SK-N-SH (cell line): ENCODE data around the gene RPRD2. TPM values are rescaled to one million over a fixed set of nuclear protein-coding genes. Genes with fewer than 3 reads are reported as not detected.

Experiments used
- CTCF ChIA-PET: fragments of 300-600, 350-600 bp; formaldehyde crosslinking; extraction: SDS; loops from one replicate; lab custom pipeline; 2021; lab: Yijun Ruan, JAX
- POLR2A ChIA-PET: fragments of 350-600 bp; sonication (Branson Sonifier 250); formaldehyde crosslinking; extraction: SDS; loops from one replicate; lab custom pipeline; 2020; ENCODE audit warnings: antibody characterized with exemption, inconsistent platforms; lab: Yijun Ruan, JAX
- DNase-seq: peaks from one replicate; pipeline ENCODE4 v3.0.0; 2012
- H2AFZ ChIP-seq: fragments of 200-600 bp; sonication (generic); 2 replicates; pipeline ENCODE4 v1.8.1; 2016; ENCODE audit warnings: antibody characterized with exemption, mild to moderate bottlenecking, low read depth
- H3F3A ChIP-seq: fragments of 200-600 bp; sonication (generic); replicated peaks from 2 replicates; pipeline ENCODE3; 2016; ENCODE audit warnings: antibody characterized with exemption, mild to moderate bottlenecking; ENCODE audit not compliant: insufficient read depth
- H3K27ac ChIP-seq, 2 experiments: fragments of 200-500 bp in 1 of 2; fragments of 200-600 bp in 1 of 2; sonication (Bioruptor generic) in 1 of 2; sonication (generic), shearing (Covaris generic) in 1 of 2; 2 replicates each; pipeline versions ENCODE4 v1.5.1 to v1.6.1; 2014 to 2016; ENCODE audit warnings: low read depth in 2 of 2, inconsistent platforms in 1 of 2, low read length in 1 of 2, mild to moderate bottlenecking in 1 of 2, mixed read lengths in 1 of 2
- H3K27me3 ChIP-seq: fragments of 200-600 bp; sonication (generic), shearing (Covaris generic); 2 replicates; pipeline ENCODE4 v1.6.1; 2016; ENCODE audit warnings: mixed run types; ENCODE audit not compliant: insufficient read depth
- H3K36me3 ChIP-seq, 2 experiments: fragments of 200-500 bp in 1 of 2; fragments of 200-600 bp in 1 of 2; sonication (Bioruptor generic) in 1 of 2; sonication (generic) in 1 of 2; replicated peaks in 1 of 2; 2 replicates each; pipeline versions ENCODE3 to v1.5.1; 2014 to 2016; ENCODE audit warnings: low read length in 1 of 2, mild to moderate bottlenecking in 1 of 2; ENCODE audit not compliant: insufficient read depth in 2 of 2, control insufficient read depth in 1 of 2
- H3K4me1 ChIP-seq, 2 experiments: fragments of 200-500 bp in 1 of 2; fragments of 200-600 bp in 1 of 2; sonication (Bioruptor generic) in 1 of 2; sonication (generic), shearing (Covaris generic) in 1 of 2; 2 replicates each; pipeline versions ENCODE4 v1.5.1 to v1.6.1; 2014 to 2016; ENCODE audit warnings: low read depth in 1 of 2, low read length in 1 of 2, mixed run types in 1 of 2; ENCODE audit not compliant: insufficient read depth in 2 of 2, control insufficient read depth in 1 of 2
- H3K4me2 ChIP-seq: fragments of 200-600 bp; sonication (generic), shearing (Covaris generic); 2 replicates; pipeline ENCODE4 v1.6.1; 2017; ENCODE audit warnings: mixed run types
- H3K4me3 ChIP-seq, 2 experiments: fragments of 200-500 bp in 1 of 2; fragments of 200-600 bp in 1 of 2; sonication (Bioruptor generic) in 1 of 2; sonication (generic), shearing (Covaris generic) in 1 of 2; 2 replicates each; pipeline versions ENCODE4 v1.5.1 to v1.8.1; 2014 to 2016; ENCODE audit warnings: low read depth in 2 of 2, inconsistent platforms in 1 of 2, low read length in 1 of 2, mild to moderate bottlenecking in 1 of 2, mixed read lengths in 1 of 2, moderate library complexity in 1 of 2
- H3K79me2 ChIP-seq: fragments of 200-600 bp; sonication (generic); 2 replicates; pipeline ENCODE4 v1.8.1; 2017; ENCODE audit warnings: mild to moderate bottlenecking; ENCODE audit not compliant: insufficient read depth
- H3K9ac ChIP-seq: fragments of 200-600 bp; sonication (generic); 2 replicates; pipeline ENCODE4 v1.6.1; 2017; ENCODE audit warnings: mixed run types
- H3K9me2 ChIP-seq: fragments of 200-600 bp; sonication (generic); 2 replicates; pipeline ENCODE4 v1.6.1; 2017; ENCODE audit warnings: mixed run types
- H3K9me3 ChIP-seq: fragments of 200-600 bp; sonication (generic); 2 replicates; pipeline ENCODE4 v1.6.1; 2017; ENCODE audit warnings: mixed run types, mild to moderate bottlenecking, moderate library complexity
- H4K20me1 ChIP-seq: fragments of 200-600 bp; sonication (generic); 2 replicates; pipeline ENCODE4 v1.6.1; 2017; ENCODE audit warnings: mild to moderate bottlenecking, mixed run types; ENCODE audit not compliant: insufficient read depth
- CHD2 ChIP-seq: fragments of 150-350 bp; IDR thresholded peaks from 2 replicates; pipeline ENCODE4 v1.6.1; 2018; ENCODE audit warnings: low read length; ENCODE audit not compliant: partially characterized antibody
- EP300 ChIP-seq, 2 experiments: IDR thresholded peaks; 2 replicates each; pipeline versions ENCODE4 v1.4.0 to v1.6.1; 2012; ENCODE audit warnings: borderline replicate concordance in 1 of 2, low read depth in 1 of 2, low read length in 1 of 2
- EZH2phosphoT487 ChIP-seq: fragments of 200-600 bp; sonication (generic); IDR thresholded peaks from 2 replicates; pipeline ENCODE4 v1.6.1; 2017; ENCODE audit warnings: low read depth, mixed run types, mild to moderate bottlenecking, antibody characterized with exemption, moderate library complexity, borderline replicate concordance
- JUND ChIP-seq: IDR thresholded peaks from 2 replicates; pipeline ENCODE4 v1.4.0; 2012
- MXI1 ChIP-seq: IDR thresholded peaks from 2 replicates; pipeline ENCODE4 v1.6.1; 2012; ENCODE audit warnings: mild to moderate bottlenecking, low read depth, low read length, improper control_type of control experiment
- POLR2AphosphoS5 ChIP-seq: IDR thresholded peaks from 2 replicates; pipeline ENCODE4 v1.6.1; 2012; ENCODE audit warnings: low read depth, low read length
- RCOR1 ChIP-seq: fragments of 150-350 bp; IDR thresholded peaks from 2 replicates; pipeline ENCODE4 v1.6.1; 2017; ENCODE audit warnings: antibody characterized with exemption, low read length
- RXRA ChIP-seq: IDR thresholded peaks from 2 replicates; pipeline ENCODE4 v1.4.0; 2012; ENCODE audit warnings: low read depth, mild to moderate bottlenecking, borderline replicate concordance
- SMC3 ChIP-seq: IDR thresholded peaks from 2 replicates; pipeline ENCODE4 v1.6.1; 2012; ENCODE audit warnings: low read depth, low read length, improper control_type of control experiment
- TEAD4 ChIP-seq: IDR thresholded peaks from 2 replicates; pipeline ENCODE4 v1.4.0; 2012; ENCODE audit warnings: mild to moderate bottlenecking, borderline replicate concordance; ENCODE audit not compliant: insufficient read depth
- USF1 ChIP-seq: IDR thresholded peaks from 2 replicates; pipeline ENCODE4 v1.4.0; 2012; ENCODE audit warnings: low read depth, borderline replicate concordance
- WGBS: methylation state at CpG from one replicate; pipeline ENCODE4 v1.1.6; 2017; ENCODE audit warnings: low lambda C conversion rate; 5-methylcytosine and 5-hydroxymethylcytosine counted together
- polyA plus RNA-seq, 3 experiments: library from polyadenylated mRNA; depleted of rRNA; stranded (reverse); fragments of >200 nt; gene quantifications; 2 replicates each; pipeline ENCODE4 v1.2.3, GENCODE V29; 2012
- TF ChIP-seq, protein P1 (sequence below): fragments of 200-600 bp; sonication (generic); IDR thresholded peaks from 2 replicates; pipeline ENCODE4 v1.6.1; 2017; ENCODE audit warnings: antibody characterized with exemption, mild to moderate bottlenecking, moderate library complexity
- TF ChIP-seq, protein P2 (sequence below): IDR thresholded peaks from 2 replicates; pipeline ENCODE4 v1.6.1; 2012; ENCODE audit warnings: mild to moderate bottlenecking, low read depth, low read length, moderate library complexity
- TF ChIP-seq, protein P3 (sequence below): IDR thresholded peaks from 2 replicates; pipeline ENCODE4 v1.4.0; 2012; ENCODE audit warnings: low read depth

Gene RPRD2
- polyA plus RNA-seq, 1 of the 3 experiments (the other 2 are of a cell fraction): 9.2 TPM

GRCh38 chr1:150372580-150372979 lies 8.6 kb downstream of the RPRD2 start:
- CTCF ChIA-PET: no interaction called here

DNA sequence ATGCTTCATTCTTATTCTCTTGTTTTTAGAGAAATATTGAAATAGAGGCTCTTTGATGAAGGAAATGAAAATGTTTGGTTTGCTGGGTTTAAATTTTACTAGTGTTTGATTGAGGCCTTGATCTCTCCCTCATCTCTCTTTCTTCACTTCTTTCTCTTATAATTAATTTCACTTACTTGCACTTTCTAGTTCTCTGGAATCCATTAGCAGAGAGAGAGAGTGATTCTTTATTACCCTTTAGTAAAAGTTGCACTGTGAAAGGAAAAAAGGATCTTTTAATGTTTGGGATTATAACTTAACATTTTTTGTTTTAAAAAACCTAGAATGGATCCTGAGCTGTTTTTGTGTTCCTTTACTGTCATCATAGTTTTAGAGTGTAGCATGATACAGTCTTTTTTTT lies 12.2 kb downstream of the RPRD2 start:
- Histone ChIP-seq H3K9ac (no peak overlapping the region), H3F3A (no peaks in the 10 kb centered on the region), H3K27me3 (no peaks in the 10 kb centered on the region), H3K4me2 (0 out of 2 replicates have a peak overlapping the region, but pooled peaks have one; percentile 6), H3K79me2 (peaks cover 98% of the 10 kb centered on the region), H2AFZ (no peak overlapping the region), H3K4me1 (peaks cover 0 to 14% of the 10 kb centered on the region in 2 experiments), H3K36me3 (no peaks in the 10 kb centered on the region), H3K9me2 (no peaks in the 10 kb centered on the region), H3K27ac (peak overlapping the region; percentile 12 to 29; a peak in 2 of 4 replicates), H3K4me3 (no peak overlapping the region), H4K20me1 (peaks cover 33% of the 10 kb centered on the region; the same call in 1 of the 2 replicates), H3K9me3 (no peaks in the 10 kb centered on the region)
- TF ChIP-seq EZH2phosphoT487: no peak
- TF ChIP-seq POLR2AphosphoS5: no peak
- TF ChIP-seq, protein P1, sequence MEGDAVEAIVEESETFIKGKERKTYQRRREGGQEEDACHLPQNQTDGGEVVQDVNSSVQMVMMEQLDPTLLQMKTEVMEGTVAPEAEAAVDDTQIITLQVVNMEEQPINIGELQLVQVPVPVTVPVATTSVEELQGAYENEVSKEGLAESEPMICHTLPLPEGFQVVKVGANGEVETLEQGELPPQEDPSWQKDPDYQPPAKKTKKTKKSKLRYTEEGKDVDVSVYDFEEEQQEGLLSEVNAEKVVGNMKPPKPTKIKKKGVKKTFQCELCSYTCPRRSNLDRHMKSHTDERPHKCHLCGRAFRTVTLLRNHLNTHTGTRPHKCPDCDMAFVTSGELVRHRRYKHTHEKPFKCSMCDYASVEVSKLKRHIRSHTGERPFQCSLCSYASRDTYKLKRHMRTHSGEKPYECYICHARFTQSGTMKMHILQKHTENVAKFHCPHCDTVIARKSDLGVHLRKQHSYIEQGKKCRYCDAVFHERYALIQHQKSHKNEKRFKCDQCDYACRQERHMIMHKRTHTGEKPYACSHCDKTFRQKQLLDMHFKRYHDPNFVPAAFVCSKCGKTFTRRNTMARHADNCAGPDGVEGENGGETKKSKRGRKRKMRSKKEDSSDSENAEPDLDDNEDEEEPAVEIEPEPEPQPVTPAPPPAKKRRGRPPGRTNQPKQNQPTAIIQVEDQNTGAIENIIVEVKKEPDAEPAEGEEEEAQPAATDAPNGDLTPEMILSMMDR: no peak
- no peak for DNase-seq
- CTCF ChIA-PET: interaction anchor here (0.8 to 1.8 kb wide), 2 partner anchors 11 to 199 kb away, joined by 3 to 4 read pairs; no protein-coding TSS in a partner anchor
- POLR2A ChIA-PET: no interaction called here

More at GRCh38 chr1:150372580-150372979, 8.6 kb downstream of the RPRD2 start:
- H3K9me3 ChIP-seq: no peaks in the 10 kb centered on the region
- no peaks in the 10 kb centered on the region for H3K36me3 ChIP-seq
- peaks cover 0 to 14% of the 10 kb centered on the region in 2 experiments for H3K4me1 ChIP-seq
- H3K9me2 ChIP-seq: no peaks in the 10 kb centered on the region
- no peak overlapping the region for H3K9ac ChIP-seq
- POLR2A ChIA-PET: interaction anchor here (1.1 kb wide), 1 partner anchor 9 kb away, joined by 3 read pairs; the partner anchor contains the start of gene RPRD2
- H2AFZ ChIP-seq: no peak overlapping the region
- H3K27ac ChIP-seq: no peak overlapping the region
- peaks cover 98% of the 10 kb centered on the region for H3K79me2 ChIP-seq
- DNase-seq: no peak
- no peak overlapping the region for H3K4me3 ChIP-seq
- peaks cover 33% of the 10 kb centered on the region; the same call in 1 of the 2 replicates for H4K20me1 ChIP-seq
- peaks cover 4% of the 10 kb centered on the region for H3F3A ChIP-seq
- no peaks in the 10 kb centered on the region for H3K27me3 ChIP-seq
- no peak overlapping the region for H3K4me2 ChIP-seq
- TF ChIP-seq SMC3 (no peak), RCOR1 (no peak), JUND (no peak), RXRA (no peak), EP300 (IDR thresholded peaks at IDR 0.05; ENCODE audit: borderline replicate concordance in 1 of 2, low read depth in 1 of 2, low read length in 1 of 2) (no peak), EZH2phosphoT487 (no peak), CHD2 (no peak), TEAD4 (no peak), USF1 (no peak), MXI1 (no peak)
- TF ChIP-seq, protein P2, sequence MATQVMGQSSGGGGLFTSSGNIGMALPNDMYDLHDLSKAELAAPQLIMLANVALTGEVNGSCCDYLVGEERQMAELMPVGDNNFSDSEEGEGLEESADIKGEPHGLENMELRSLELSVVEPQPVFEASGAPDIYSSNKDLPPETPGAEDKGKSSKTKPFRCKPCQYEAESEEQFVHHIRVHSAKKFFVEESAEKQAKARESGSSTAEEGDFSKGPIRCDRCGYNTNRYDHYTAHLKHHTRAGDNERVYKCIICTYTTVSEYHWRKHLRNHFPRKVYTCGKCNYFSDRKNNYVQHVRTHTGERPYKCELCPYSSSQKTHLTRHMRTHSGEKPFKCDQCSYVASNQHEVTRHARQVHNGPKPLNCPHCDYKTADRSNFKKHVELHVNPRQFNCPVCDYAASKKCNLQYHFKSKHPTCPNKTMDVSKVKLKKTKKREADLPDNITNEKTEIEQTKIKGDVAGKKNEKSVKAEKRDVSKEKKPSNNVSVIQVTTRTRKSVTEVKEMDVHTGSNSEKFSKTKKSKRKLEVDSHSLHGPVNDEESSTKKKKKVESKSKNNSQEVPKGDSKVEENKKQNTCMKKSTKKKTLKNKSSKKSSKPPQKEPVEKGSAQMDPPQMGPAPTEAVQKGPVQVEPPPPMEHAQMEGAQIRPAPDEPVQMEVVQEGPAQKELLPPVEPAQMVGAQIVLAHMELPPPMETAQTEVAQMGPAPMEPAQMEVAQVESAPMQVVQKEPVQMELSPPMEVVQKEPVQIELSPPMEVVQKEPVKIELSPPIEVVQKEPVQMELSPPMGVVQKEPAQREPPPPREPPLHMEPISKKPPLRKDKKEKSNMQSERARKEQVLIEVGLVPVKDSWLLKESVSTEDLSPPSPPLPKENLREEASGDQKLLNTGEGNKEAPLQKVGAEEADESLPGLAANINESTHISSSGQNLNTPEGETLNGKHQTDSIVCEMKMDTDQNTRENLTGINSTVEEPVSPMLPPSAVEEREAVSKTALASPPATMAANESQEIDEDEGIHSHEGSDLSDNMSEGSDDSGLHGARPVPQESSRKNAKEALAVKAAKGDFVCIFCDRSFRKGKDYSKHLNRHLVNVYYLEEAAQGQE: no peak
- TF ChIP-seq, protein P3, sequence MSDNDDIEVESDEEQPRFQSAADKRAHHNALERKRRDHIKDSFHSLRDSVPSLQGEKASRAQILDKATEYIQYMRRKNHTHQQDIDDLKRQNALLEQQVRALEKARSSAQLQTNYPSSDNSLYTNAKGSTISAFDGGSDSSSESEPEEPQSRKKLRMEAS: no peak
- 94% methylated on average over 1 of the region's 1 CpG for WGBS
